GM12878 (cell line): Measurements from ENCODE around the gene PIGV. TPM values are rescaled to one million over a fixed set of nuclear protein-coding genes. Genes with fewer than 3 reads are reported as not detected.
A peak's percentile ranks its signal among the peaks of the same experiment; 100 is the strongest.

Experiments
- BRCA1 ChIP-seq: IDR thresholded peaks from 2 replicates; pipeline ENCODE4 v1.6.1; 2011; ENCODE audit warnings: low read depth, low read length, improper control_type of control experiment
- IKZF1 ChIP-seq: fragments of 450-650 bp; conservative IDR thresholded peaks from 2 replicates; pipeline ENCODE4 v1.6.1; 2017; ENCODE audit warnings: antibody characterized with exemption, mild to moderate bottlenecking
- MEF2A ChIP-seq: IDR thresholded peaks from 2 replicates; pipeline ENCODE4 v1.6.1; 2011; ENCODE audit warnings: low read depth, mild to moderate bottlenecking, low read length, moderate library complexity; ENCODE audit not compliant: insufficient read depth
- PAX8 ChIP-seq: fragments of 450-650 bp; IDR thresholded peaks from 2 replicates; pipeline ENCODE4 v1.6.1; 2017; ENCODE audit warnings: mild to moderate bottlenecking, moderate library complexity
- polyA plus RNA-seq, 11 experiments: library from polyadenylated mRNA; depleted of rRNA in 4 of 11; unstranded in 6 of 11; stranded (reverse) in 5 of 11; fragments of >200 nt; fragmentation: Nextera tagmentation in 4 of 11; fragmentation: Illumina TruSeq in 1 of 11; extraction: Ambion mirVana in 4 of 11; extraction: Trizol in 1 of 11; gene quantifications; 1 replicate in 1 of 11; 2 replicates in 10 of 11; pipeline versions ENCODE4 v1.2.1 to v1.2.3, GENCODE V29; 2011 to 2016; ENCODE audit warnings: inconsistent platforms in 2 of 11, missing spikeins in 2 of 11, low read depth in 1 of 11
- total RNA-seq, 4 experiments: library from RNA; depleted of rRNA in 3 of 4; stranded (reverse); fragments of >200 nt in 3 of 4; fragmentation: Illumina TruSeq in 1 of 4; extraction: Trizol in 1 of 4; gene quantifications; 2 replicates each; pipeline versions ENCODE4 v1.2.1 to v1.2.3, GENCODE V29; 2013 to 2021
- TF ChIP-seq, protein P1 (sequence below): fragments of 450-650 bp; IDR thresholded peaks from 2 replicates; pipeline ENCODE4 v1.6.1; 2016; ENCODE audit warnings: mild to moderate bottlenecking, moderate library complexity, borderline replicate concordance
- TF ChIP-seq, protein P2 (sequence below): IDR thresholded peaks from 2 replicates; pipeline ENCODE4 v1.6.1; 2012; ENCODE audit warnings: low read depth, low read length, improper control_type of control experiment
- TF ChIP-seq, protein P3 (sequence below): fragments of 450-650 bp; formaldehyde crosslinking; IDR thresholded peaks from 2 replicates; pipeline ENCODE4 v1.4.0; 2020; ENCODE audit warnings: mild to moderate bottlenecking, moderate library complexity
- TF ChIP-seq, protein P4 (sequence below): IDR thresholded peaks from 2 replicates; pipeline ENCODE4 v1.6.1; 2011; ENCODE audit warnings: borderline replicate concordance, low read depth, mild to moderate bottlenecking, moderate library complexity, low read length; ENCODE audit not compliant: insufficient read depth, poor library complexity, severe bottlenecking
- TF ChIP-seq, protein P5 (sequence below): fragments of 450-650 bp; IDR thresholded peaks from 2 replicates; pipeline ENCODE4 v1.6.1; 2017; ENCODE audit warnings: mild to moderate bottlenecking, moderate library complexity

The PIGV gene
- total and polyA plus RNA-seq, 10 of the 15 experiments (the other 5 are each of a cell fraction or from before 2014, with no cell fraction given), result 8.8 to 18.1 (median 11.9) TPM

DNA sequence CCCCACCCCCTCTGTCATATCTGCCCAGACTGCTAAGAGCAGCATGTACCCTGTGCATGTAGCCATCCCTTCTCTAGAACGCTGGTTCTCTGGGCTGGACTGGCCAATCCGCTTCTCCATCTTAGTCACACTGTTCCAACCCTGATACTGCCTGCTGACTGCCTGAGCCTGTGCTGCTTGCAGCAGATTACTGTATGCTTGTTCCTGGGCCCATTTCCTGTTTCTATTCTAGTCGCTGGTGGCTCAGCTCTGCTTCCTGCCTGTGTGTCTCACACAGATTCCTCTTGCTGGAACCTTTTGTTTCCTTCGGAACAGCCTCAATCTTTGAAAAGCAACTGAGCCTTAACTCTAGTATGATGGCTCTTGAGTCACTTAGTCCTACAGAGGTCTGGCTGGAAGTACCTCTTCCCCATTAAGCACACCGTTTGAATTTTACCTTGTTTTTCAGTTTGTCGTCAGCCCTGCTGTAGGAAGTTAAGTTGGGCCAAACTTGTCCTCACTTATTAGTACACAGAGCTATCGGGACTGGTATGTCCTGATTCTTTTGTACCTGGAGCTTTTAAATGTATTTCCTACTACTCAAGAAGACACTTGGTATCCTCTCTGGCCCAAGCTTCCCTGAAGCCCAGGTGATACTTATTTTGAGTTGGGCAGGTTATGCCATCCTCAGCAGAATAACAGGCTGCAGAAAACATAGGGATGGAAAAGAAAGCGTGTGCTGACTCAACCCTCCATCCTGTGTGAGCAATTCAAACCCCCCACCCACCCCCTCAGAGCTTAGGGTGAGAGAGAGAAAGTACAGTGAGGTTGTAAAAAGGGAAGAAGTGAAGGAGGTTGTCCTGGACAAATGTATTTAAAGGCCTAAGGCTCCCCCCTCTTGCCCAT is 43.4 kb upstream of the PIGV start (continued):
- TF ChIP-seq, protein P1, sequence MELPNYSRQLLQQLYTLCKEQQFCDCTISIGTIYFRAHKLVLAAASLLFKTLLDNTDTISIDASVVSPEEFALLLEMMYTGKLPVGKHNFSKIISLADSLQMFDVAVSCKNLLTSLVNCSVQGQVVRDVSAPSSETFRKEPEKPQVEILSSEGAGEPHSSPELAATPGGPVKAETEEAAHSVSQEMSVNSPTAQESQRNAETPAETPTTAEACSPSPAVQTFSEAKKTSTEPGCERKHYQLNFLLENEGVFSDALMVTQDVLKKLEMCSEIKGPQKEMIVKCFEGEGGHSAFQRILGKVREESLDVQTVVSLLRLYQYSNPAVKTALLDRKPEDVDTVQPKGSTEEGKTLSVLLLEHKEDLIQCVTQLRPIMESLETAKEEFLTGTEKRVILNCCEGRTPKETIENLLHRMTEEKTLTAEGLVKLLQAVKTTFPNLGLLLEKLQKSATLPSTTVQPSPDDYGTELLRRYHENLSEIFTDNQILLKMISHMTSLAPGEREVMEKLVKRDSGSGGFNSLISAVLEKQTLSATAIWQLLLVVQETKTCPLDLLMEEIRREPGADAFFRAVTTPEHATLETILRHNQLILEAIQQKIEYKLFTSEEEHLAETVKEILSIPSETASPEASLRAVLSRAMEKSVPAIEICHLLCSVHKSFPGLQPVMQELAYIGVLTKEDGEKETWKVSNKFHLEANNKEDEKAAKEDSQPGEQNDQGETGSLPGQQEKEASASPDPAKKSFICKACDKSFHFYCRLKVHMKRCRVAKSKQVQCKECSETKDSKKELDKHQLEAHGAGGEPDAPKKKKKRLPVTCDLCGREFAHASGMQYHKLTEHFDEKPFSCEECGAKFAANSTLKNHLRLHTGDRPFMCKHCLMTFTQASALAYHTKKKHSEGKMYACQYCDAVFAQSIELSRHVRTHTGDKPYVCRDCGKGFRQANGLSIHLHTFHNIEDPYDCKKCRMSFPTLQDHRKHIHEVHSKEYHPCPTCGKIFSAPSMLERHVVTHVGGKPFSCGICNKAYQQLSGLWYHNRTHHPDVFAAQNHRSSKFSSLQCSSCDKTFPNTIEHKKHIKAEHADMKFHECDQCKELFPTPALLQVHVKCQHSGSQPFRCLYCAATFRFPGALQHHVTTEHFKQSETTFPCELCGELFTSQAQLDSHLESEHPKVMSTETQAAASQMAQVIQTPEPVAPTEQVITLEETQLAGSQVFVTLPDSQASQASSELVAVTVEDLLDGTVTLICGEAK, result peak; percentile 76; the same call in 1 of the 2 replicates
- TF ChIP-seq BRCA1 (no peak), MEF2A (peak; percentile 100), PAX8 (no peak), IKZF1 (peak; percentile 95)
- TF ChIP-seq, protein P2, sequence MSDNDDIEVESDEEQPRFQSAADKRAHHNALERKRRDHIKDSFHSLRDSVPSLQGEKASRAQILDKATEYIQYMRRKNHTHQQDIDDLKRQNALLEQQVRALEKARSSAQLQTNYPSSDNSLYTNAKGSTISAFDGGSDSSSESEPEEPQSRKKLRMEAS, result peak; percentile 47; the same call in 1 of the 2 replicates
- TF ChIP-seq, protein P3, sequence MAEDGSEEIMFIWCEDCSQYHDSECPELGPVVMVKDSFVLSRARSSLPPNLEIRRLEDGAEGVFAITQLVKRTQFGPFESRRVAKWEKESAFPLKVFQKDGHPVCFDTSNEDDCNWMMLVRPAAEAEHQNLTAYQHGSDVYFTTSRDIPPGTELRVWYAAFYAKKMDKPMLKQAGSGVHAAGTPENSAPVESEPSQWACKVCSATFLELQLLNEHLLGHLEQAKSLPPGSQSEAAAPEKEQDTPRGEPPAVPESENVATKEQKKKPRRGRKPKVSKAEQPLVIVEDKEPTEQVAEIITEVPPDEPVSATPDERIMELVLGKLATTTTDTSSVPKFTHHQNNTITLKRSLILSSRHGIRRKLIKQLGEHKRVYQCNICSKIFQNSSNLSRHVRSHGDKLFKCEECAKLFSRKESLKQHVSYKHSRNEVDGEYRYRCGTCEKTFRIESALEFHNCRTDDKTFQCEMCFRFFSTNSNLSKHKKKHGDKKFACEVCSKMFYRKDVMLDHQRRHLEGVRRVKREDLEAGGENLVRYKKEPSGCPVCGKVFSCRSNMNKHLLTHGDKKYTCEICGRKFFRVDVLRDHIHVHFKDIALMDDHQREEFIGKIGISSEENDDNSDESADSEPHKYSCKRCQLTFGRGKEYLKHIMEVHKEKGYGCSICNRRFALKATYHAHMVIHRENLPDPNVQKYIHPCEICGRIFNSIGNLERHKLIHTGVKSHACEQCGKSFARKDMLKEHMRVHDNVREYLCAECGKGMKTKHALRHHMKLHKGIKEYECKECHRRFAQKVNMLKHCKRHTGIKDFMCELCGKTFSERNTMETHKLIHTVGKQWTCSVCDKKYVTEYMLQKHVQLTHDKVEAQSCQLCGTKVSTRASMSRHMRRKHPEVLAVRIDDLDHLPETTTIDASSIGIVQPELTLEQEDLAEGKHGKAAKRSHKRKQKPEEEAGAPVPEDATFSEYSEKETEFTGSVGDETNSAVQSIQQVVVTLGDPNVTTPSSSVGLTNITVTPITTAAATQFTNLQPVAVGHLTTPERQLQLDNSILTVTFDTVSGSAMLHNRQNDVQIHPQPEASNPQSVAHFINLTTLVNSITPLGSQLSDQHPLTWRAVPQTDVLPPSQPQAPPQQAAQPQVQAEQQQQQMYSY (CRISPR knock-in tag), result no peak
- TF ChIP-seq, protein P4, sequence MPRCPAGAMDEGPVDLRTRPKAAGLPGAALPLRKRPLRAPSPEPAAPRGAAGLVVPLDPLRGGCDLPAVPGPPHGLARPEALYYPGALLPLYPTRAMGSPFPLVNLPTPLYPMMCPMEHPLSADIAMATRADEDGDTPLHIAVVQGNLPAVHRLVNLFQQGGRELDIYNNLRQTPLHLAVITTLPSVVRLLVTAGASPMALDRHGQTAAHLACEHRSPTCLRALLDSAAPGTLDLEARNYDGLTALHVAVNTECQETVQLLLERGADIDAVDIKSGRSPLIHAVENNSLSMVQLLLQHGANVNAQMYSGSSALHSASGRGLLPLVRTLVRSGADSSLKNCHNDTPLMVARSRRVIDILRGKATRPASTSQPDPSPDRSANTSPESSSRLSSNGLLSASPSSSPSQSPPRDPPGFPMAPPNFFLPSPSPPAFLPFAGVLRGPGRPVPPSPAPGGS, result peak; percentile 73
- TF ChIP-seq, protein P5, sequence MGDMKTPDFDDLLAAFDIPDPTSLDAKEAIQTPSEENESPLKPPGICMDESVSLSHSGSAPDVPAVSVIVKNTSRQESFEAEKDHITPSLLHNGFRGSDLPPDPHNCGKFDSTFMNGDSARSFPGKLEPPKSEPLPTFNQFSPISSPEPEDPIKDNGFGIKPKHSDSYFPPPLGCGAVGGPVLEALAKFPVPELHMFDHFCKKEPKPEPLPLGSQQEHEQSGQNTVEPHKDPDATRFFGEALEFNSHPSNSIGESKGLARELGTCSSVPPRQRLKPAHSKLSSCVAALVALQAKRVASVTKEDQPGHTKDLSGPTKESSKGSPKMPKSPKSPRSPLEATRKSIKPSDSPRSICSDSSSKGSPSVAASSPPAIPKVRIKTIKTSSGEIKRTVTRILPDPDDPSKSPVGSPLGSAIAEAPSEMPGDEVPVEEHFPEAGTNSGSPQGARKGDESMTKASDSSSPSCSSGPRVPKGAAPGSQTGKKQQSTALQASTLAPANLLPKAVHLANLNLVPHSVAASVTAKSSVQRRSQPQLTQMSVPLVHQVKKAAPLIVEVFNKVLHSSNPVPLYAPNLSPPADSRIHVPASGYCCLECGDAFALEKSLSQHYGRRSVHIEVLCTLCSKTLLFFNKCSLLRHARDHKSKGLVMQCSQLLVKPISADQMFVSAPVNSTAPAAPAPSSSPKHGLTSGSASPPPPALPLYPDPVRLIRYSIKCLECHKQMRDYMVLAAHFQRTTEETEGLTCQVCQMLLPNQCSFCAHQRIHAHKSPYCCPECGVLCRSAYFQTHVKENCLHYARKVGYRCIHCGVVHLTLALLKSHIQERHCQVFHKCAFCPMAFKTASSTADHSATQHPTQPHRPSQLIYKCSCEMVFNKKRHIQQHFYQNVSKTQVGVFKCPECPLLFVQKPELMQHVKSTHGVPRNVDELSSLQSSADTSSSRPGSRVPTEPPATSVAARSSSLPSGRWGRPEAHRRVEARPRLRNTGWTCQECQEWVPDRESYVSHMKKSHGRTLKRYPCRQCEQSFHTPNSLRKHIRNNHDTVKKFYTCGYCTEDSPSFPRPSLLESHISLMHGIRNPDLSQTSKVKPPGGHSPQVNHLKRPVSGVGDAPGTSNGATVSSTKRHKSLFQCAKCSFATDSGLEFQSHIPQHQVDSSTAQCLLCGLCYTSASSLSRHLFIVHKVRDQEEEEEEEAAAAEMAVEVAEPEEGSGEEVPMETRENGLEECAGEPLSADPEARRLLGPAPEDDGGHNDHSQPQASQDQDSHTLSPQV, result no peak
